Nucleus accumbens (tissue), 56 donors: ENCODE data around the gene CCDC137.

Experiments
- DNase-seq, 56 donors: peaks; one replicate each; lab custom pipeline; 2025; lab: John Stamatoyannopoulos, UW

Gene CCDC137

DNA sequence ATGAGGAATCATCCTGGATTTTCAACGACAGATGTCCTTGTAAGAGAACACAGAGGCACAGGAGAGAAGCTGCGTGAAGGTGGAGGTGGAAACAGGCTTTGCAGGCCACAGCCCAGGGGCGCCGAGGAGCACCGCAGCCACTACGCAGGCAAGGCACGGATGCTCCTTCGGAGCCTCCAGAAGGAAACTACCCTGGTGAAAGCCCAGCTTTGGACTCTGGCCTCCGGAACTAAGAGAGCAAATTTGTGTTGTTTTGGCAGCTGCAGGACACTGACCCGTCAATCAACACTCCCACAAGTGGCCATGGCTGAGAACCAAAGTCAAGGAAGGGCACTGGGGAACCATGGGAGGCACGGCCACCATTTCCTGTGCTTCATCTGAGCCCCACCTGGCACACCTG, 13.6 kb downstream of the CCDC137 start:
- DNase-seq: no peak

DNA sequence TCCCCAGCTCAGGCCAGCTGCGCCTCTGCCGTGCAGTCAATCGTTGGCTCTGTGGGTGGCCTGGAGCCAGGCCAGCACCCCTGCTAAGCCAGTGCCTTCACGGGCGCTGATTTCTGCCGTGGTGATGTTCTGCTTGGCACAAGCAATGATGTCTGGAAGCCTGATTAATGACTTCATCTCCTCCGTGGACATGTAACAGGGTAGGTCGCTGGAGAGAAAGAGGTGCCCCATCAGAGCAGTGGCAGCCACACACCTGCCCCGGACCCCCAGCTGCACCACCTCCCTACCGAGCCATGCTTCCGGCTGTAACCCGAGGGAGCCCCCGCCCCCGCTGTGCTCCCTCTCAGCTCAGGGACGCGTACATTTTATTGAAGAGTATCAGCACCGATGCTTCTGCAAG, 15.1 kb downstream of the CCDC137 start:
- DNase-seq: peak in 6 of 56 donors; percentile 9 to 36 (median 22)

DNA sequence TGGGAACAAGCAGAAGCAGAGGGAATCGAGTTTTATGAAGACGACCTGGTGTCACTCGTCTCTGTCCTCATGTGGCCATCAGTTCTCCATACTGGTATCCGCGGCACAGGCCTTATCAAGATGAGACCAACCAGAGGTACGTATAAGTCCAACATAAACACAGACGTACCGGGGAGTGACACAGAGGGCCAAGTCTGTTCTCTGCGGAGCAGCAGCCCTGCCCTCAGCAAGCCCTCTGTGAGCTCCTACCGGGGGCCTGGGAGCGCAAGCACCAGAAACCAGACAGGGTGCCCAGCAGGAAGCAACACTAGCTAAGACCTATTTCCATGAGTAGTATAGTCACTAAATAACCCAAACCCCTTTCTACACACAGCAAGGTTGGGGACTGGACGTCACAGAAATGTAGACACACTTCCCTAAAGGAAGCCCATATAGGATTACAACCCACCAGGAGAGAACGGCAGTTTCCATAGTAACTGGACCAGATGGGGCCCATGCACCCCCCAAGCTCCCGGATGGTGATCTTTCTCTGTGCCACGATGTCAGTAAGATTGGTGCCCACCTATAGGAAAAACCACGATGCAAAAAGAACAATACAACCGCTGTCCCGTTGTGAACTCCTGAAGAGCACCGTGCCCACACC, 16.1 kb downstream of the CCDC137 start:
- no peak for DNase-seq

DNA sequence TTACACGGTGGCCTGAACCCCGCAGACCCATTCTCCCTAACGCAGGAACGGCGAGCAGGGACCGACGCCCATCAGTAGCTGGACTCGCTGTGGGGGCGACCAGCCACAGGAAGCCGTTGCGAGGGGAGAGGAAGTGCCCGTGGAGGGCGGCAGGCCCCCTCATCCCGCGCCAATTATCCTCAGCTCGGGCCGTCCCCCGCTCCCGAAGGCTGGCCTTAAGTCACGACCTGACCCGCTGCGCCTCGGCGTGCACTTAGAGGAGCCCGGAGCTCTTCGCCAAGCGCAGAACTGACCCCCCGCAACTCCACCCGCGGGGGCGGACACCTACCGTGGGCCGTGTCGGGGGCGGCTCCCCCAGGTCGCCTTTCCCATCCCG, 16.7 kb downstream of the CCDC137 start:
- DNase-seq: peak in 1 of 56 donors; percentile 41

DNA sequence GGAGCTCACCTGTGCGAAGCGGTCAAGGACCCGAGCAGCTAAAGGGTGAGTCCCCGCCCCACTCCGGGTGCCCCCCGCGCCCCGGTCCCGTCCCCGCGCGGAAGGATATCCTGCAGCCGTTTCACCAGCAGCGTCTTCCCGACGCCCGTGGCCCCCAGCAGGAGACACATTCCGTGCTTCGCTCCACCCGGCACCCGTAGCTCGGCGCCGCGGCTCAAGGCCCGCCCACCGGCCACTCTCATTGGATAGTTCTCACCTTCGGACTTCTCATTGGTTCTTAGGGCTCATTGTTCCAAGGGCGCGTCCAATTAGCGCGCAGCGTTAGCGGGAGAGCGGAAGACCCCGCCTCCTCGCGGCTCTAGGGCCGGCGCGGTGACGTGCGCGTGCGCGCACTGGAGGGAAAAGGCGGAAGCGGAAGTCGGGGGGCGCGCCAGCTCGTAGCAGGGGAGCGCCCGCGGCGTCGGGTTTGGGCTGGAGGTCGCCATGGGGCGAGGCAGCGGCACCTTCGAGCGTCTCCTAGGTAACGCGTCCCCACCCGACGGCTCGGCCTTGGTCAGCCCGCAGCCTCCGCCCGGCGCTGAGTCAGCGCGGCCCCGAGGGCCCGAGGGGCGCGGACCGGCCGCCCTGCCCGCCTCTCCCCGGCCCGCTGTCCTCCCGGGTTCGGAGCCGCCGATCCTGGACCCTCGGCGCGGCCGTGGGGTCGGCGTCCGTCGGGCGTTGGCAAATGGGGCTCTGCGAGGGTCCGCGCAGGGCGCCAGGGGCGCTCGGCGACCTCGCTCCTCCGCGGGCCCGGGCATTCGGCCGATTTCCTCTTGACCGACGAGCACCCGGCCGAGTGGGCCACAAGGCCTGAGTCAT, 17.3 kb downstream of the CCDC137 start, which contains the start of the genes ARL16 and HGS:
Gene ARL16, minus strand, starts transcription at position 214 of the 858 bp plus-strand sequence. Its CDS starts 44 bp downstream, at position 170.
Gene HGS, plus strand, starts transcription at position 428 of the 858 bp plus-strand sequence. Its CDS starts 56 bp downstream, at position 484.
- peak; percentile 72 to 98 (median 94) for DNase-seq

DNA sequence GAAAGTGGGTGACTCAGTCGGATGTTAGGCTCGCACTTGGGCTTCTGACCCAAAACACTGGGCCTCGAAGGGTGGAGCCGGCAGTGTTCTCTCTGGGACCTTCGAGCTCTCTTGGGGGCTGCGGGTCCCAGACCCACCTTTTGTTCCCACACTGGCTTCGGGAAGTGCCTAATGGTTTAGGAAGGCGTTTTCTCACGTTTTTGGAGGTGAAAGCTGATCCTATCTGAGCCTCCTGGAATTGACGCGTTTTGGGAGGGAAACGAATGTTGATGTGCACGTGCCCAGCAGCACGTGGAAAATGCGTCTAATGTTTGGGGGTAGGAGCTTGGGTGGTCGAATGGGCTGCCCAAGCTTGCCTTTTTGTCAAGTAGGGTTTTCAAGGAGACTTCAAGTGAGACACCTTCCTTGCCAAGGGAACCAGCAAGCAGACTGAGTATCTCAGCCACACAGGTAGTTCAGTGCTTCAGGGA, 17.9 kb downstream of the CCDC137 start:
- peak in 1 of 56 donors; percentile 50 for DNase-seq

DNA sequence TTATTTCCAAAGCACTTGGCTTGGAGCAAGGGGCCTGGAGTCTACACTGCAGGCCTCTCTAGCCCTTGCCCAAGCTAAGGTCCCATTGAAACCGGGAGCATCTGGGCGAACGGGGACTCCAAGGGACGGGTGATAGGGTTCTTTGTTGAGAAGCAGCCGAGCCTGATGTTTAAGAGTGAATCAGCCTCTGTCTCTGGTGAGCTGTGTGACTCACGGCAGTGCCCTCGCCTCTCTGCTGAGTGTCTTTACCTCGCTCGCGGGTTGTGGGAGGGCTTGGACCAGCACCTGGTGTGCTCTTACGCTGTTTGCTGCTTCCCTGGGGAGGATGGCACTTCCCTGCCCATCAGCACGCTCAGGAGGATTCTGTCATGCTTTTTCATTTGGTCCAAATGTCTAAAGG, 18.6 kb downstream of the CCDC137 start:
- peak in 16 of 56 donors; percentile 6 to 72 (median 28) for DNase-seq

DNA sequence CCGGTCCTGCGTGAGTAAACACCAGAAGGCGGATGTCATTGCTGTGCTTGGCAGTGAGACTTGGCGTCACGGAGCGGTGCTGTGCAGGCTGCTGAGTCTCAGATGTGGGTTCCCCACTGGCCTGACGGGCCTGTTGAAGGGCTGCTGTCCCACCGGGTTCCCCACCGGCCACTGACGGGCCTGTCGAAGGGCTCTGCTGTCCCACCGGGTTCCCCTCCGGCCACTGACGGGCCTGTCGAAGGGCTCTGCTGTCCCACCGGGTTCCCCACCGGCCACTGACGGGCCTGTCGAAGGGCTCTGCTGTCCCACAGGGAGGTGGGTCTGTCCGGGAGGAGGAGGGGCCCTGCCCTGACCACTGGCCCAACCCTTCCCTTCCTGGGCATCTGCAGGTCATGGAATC, 20.1 kb downstream of the CCDC137 start:
- no peak for DNase-seq

DNA sequence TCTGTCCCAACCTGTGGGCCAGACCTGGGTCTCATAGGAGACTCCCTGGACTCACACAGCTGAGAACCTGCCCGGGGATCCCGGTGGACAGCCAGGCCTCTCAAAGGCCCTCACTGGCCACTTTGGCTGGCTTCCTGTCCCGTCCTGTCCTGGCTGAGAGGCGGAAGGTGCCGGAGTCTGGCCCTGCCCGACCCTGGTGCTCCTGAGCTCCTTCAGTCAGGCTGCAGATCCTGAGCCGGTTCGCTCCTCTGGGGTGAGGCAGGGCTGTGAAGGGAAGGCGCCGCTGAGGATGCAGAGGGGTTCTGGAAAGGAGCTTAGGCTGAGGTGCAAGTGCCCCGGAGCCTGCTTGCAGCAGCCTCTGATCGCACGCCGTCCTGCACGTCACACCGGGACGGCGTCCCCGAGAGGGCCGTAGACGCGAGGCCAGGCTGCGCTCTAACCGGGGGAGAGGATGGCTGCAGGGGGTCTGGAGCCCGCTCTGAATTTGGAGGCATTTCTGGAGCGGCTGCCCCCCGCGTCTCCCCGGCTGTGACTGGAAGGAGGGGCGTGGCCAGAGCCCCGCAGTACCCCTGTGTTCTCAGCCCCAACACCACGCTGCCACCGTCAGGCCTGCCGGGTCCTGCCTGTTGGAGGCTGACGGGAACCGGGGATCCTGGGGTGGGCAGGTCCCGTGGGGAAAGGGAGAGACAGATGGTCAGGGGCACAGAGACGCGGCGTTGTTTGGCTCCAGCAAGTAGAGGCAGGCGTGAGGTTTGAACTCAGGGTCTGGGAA, 21.4 kb downstream of the CCDC137 start:
- no peak for DNase-seq

DNA sequence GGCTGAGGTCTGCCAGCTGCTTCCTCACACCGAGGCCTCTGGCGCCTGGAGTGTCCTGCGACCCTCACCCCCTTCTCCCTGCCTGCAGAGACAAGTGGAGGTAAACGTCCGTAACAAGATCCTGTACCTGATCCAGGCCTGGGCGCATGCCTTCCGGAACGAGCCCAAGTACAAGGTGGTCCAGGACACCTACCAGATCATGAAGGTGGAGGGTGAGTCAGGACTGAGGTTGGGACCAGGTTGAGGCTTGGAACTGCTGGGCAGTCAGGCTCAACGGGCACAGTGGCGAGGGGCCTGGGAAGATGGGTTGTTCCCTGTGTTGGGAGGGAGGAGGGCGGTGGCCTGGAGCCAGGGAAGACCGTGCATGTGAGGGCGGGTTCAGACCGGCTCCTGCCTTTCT, 22.1 kb downstream of the CCDC137 start:
- no peak for DNase-seq

DNA sequence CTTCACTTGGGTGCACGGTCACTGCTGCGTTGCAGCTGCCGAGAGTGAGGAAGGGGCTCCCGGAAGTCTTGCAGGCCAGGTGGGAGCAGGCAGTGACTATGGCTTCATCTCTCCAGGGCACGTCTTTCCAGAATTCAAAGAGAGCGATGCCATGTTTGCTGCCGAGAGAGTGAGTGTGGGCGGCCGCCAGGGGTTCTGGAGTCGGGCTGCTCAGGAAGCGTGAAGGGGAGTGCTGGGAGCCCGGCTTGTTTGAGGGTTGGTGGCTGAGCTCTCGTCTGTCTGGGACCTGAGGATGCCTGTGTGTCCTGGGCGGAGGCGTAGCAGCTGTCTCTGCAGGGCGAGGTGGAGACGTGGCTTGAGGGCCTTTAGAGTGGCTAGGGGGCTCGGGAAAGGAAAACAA, 23.5 kb downstream of the CCDC137 start:
- DNase-seq: peak in 5 of 56 donors; percentile 12 to 24 (median 16)

DNA sequence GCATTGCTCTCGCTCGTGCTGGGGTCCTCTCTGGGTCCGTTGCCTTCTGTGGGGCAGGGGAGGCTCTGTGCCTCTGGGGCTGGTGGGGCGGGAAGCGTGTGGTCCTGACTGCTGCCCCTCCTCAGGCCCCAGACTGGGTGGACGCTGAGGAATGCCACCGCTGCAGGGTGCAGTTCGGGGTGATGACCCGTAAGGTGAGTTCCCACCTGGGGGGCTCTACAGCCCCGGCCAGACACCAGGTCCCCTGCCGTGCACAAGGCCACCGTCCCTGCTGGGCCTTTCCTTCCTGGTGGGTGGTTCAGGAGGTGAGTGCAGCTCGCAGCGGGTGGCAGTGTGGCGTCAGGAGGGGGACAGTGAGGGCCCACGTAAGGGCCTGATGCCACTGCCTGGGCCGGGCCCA, 24.0 kb downstream of the CCDC137 start:
- DNase-seq: no peak

DNA sequence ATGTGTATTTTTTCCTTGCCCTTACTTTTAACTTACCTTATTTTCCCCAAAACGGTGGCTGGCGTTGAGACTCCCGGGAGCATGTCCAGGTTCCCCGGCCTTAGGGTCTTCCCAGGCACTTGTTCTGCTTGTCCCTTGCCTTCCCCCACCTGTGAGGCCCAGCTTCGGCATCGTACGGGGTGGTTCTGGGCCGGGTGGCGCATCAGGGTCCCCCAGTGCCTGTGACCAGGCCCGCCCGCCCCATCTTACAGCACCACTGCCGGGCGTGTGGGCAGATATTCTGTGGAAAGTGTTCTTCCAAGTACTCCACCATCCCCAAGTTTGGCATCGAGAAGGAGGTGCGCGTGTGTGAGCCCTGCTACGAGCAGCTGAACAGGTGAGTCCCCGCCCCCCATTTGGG, 24.7 kb downstream of the CCDC137 start:
- no peak for DNase-seq

DNA sequence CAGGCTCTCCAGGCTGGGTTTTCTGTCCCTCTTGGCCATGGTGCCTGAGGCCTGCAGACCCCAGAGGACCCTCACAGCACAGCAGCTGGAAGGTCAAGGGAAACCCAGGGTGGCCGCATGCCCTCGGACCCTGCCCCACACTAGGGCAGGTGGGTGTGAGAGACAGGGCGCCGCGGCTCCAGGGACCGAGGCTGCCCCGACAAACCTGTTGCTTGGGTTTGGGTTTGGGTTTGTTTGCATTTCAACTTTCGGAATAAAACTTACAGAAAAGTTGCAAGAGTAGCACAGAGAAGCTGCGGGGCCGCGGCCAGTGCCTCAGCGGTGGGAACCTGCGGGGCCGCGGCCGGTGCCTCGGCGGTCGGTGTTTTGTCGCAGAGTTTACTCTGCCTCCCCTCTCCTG, 25.1 kb downstream of the CCDC137 start:
- DNase-seq: no peak

DNA sequence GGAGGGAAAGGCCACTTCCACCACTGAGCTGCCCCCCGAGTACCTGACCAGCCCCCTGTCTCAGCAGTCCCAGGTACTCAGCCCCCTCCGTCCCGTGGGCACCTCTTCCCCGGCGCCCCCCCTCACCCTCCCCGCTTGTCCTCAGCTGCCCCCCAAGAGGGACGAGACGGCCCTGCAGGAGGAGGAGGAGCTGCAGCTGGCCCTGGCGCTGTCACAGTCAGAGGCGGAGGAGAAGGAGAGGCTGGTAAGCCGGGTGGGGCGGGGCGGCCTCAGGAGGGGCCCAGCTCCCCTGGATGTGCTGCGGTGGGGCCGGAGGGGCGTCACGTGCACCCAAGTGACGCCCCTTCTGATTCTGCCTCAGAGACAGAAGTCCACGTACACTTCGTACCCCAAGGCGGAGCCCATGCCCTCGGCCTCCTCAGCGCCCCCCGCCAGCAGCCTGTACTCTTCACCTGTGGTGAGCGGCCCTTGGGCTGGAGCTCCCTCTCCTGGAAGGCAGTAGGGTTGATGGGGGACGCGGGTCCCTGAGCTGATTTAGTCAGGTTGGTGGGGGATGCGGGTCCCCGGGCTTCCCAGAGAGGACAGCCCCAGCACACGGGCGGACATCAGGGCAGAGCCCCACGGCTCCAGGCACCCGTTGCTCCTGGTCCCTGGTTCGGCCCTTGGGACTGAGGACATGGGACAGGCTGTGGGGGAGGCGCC, 27.1 kb downstream of the CCDC137 start:
- no peak for DNase-seq

DNA sequence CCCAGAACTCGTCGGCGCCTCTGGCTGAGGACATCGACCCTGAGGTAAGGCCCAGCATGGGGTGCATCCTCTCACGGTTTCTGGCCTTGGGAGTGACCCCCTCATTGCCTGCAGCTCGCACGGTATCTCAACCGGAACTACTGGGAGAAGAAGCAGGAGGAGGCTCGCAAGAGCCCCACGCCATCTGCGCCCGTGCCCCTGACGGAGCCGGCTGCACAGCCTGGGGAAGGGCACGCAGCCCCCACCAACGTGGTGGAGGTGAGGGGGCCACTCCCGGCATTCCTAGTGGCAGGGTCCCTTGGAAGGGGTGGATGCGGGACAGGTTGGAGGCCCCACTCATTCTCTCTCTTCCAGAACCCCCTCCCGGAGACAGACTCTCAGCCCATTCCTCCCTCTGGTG, 28.3 kb downstream of the CCDC137 start:
- no peak for DNase-seq

DNA sequence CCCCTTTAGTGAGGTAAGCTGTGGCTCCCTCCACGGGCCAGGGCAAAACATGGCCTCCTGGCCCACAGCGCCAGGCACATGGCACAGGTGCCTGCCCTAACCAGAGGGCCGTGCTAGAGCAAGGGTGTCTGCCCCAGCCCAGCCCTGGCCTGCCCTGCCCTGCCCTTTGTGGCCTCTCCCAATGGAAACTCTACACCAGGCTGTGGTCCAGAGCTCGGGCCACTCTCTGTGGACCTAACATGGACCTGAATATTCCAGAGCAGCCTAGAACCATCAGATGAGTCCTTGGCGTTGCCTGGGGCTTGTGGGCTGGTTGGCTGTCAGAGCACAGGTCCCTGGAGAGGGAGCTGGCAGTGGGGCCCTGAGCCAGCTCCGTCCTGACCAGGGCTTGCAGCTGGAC, 28.7 kb downstream of the CCDC137 start:
- DNase-seq: no peak

DNA sequence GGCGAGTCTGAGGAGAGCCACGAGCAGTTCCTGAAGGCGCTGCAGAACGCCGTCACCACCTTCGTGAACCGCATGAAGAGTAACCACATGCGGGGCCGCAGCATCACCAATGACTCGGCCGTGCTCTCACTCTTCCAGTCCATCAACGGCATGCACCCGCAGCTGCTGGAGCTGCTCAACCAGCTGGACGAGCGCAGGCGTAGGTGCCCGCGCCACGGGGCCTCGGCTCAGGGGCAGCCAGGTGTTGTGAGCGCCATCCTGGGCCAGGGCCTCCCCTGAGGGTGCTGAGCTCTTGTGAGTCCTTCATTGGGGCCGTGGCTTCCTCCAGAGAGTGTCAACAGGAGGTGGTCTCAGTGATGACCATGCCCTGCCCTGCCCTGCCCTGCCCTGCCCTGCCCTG, 29.3 kb downstream of the CCDC137 start:
- DNase-seq: no peak

DNA sequence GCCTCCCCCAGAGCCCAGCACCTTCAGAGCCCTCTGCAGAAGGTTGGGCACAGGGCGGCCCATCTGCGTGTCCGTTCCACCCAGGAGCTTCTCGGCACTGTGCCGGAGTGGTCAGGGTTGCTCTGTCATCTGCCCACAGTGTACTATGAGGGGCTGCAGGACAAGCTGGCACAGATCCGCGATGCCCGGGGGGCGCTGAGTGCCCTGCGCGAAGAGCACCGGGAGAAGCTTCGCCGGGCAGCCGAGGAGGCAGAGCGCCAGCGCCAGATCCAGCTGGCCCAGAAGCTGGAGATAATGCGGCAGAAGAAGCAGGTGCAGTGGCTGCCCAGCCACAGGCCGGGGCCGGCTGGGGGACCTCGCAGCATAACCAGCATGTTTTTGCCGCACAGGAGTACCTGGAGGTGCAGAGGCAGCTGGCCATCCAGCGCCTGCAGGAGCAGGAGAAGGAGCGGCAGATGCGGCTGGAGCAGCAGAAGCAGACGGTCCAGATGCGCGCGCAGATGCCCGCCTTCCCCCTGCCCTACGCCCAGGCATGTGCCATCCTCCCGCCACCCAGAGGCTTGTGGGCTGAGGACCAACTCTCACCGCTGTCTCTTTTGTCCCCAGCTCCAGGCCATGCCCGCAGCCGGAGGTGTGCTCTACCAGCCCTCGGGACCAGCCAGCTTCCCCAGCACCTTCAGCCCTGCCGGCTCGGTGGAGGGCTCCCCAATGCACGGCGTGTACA, 29.8 kb downstream of the CCDC137 start:
- DNase-seq: no peak
